IgD-negative memory B cell (primary cell): ENCODE measurements around the gene MRPL41. TPM values are rescaled to one million over a fixed set of nuclear protein-coding genes. Genes with fewer than 3 reads are reported as not detected.
"Not testable (repeated sequence)": the region's sequence is repeated elsewhere in the genome, so short reads cannot be mapped to it uniquely, and the experiment has no call there.

Experiments used
- H3K27ac Mint-ChIP-seq, 3 donors: one replicate each; pipeline ENCODE4 v1.8.0; 2020 to 2022; ENCODE audit warnings: mild to moderate bottlenecking in 3 of 3, mixed read lengths in 3 of 3, moderate library complexity in 1 of 3
- H3K27me3 Mint-ChIP-seq: one replicate; pipeline ENCODE4 v1.8.0; 2021; ENCODE audit warnings: mixed read lengths
- H3K36me3 Mint-ChIP-seq: one replicate; pipeline ENCODE4 v1.8.0; 2020; ENCODE audit warnings: mild to moderate bottlenecking, mixed read lengths
- H3K4me1 Mint-ChIP-seq, 3 donors: one replicate each; pipeline ENCODE4 v1.8.0; 2020 to 2022; ENCODE audit warnings: mixed read lengths in 3 of 3, mild to moderate bottlenecking in 1 of 3
- H3K4me3 Mint-ChIP-seq, 4 donors: one replicate each; pipeline ENCODE4 v1.8.0; 2020 to 2022; ENCODE audit warnings: mild to moderate bottlenecking in 4 of 4, mixed read lengths in 4 of 4, moderate library complexity in 3 of 4
- H3K9me3 Mint-ChIP-seq, 3 donors: one replicate each; pipeline ENCODE4 v1.8.0; 2020 to 2021; ENCODE audit warnings: mixed read lengths in 3 of 3, mild to moderate bottlenecking in 1 of 3
- polyA plus RNA-seq: library from polyadenylated mRNA; unstranded; fragments of 300-500 nt; fragmentation: Illumina TruSeq; gene quantifications from one replicate; pipeline ENCODE4 v1.2.3, GENCODE V29; 2021

Gene MRPL41
- polyA plus RNA-seq, 1 donor from 2014 or later: 44.9 TPM

DNA sequence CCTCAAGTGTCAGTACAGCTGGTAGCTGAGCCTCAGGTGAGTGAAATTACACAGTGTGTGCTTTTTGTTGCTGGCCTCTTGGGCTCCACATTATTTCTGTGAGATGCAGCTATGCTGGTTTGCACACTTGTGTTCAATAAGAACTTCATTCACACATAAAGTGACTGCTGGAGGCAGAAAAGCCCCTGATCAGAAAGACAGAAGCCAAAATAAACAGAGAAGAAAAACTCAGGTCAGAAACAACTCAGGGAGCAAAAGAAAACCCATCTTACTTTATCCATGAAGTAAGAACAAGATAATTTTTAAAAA lies 16.6 kb upstream of the MRPL41 start:
- Mint-ChIP-seq H3K4me1 (peaks cover 18 to 23% (median 18%) of the 10 kb centered on the region in 3 donors), H3K27me3 (no peaks in the 10 kb centered on the region), H3K36me3 (peaks cover 1% of the 10 kb centered on the region), H3K27ac (peak overlapping the region in 1 of 3 donors; percentile 14), H3K4me3 (no peak overlapping the region), H3K9me3 (peaks cover 0 to 5% (median 0%) of the 10 kb centered on the region in 3 donors)

DNA sequence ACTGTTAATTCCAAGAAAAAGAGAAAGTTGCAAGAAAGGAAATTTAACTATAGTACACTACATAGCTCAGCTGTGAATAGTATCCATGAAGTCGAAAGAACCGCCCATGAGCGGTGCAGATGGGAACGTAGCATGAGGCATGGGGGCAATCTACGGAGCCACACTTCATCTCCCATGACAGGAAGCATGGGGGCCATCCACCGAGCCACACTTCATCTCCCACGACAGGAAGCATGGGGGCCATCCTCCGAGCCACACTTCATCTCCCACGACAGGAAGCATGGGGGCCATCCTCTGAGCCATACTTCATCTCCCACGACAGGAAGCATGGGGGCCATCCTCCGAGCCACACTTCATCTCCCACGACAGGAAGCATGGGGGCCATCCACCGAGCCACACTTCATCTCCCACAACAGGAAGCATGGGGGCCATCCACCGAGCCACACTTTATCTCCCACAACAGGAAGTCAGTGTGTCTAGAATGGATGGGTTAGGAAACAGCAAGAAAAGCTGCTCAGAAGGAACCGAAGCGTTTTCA lies 15.0 kb upstream of the MRPL41 start:
- Mint-ChIP-seq H3K4me1 (peaks cover 16 to 23% (median 18%) of the 10 kb centered on the region in 3 donors), H3K4me3 (peak overlapping the region in 1 of 4 donors; percentile 58), H3K27ac (peak overlapping the region in 1 of 3 donors; percentile 34)
- H3K9me3 Mint-ChIP-seq, H3K36me3 Mint-ChIP-seq, H3K27me3 Mint-ChIP-seq: not testable (repeated sequence)

DNA sequence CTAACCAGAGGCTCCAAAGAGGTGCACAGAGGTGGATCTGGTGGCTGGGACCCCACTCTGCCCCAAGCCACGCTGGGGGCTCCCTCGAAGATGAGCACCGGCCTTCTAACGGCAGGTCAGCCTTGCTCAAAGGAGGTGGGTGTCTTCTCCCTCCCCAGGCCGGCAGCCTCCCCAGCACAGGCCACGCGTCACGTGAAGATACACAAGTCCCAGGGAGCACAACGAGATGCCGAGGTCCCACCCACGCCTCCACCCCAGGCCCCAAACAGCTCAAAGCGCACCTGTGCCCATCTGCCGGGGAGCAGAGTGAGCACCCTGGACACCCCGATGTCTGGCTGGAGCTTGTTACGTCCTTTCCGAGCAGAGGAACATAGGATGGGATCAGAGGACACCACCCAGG lies 13.6 kb upstream of the MRPL41 start:
- Mint-ChIP-seq H3K27ac (no peak overlapping the region), H3K27me3 (no peaks in the 10 kb centered on the region), H3K36me3 (peaks cover 1% of the 10 kb centered on the region), H3K9me3 (peaks cover 0 to 5% (median 0%) of the 10 kb centered on the region in 3 donors), H3K4me1 (peaks cover 16 to 18% (median 16%) of the 10 kb centered on the region in 3 donors), H3K4me3 (no peak overlapping the region)

DNA sequence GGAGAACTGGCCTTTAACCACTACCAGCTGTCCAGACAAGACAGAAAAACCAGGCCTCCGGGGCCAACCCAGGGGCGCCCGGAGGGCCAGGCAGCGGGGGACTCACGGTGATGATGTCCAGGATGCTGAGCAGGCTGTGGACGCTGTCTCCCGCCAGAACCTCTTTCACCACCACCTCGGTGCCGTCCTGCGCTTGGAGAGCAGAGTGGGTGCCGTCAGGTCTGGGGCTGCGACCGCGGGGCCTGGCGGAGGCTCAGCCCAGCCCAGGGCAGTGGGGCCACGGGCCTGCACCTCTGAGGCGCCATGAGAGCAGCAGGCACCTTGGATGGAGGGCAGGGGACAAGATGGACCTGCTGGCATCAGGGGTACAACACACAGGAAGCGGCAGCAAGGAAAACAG lies 11.1 kb upstream of the MRPL41 start:
- H3K4me1 Mint-ChIP-seq: peaks cover 8 to 11% (median 10%) of the 10 kb centered on the region in 3 donors
- H3K27ac Mint-ChIP-seq: no peak overlapping the region
- no peak overlapping the region for H3K4me3 Mint-ChIP-seq
- H3K9me3 Mint-ChIP-seq: peaks cover 0 to 5% (median 0%) of the 10 kb centered on the region in 3 donors
- H3K27me3 Mint-ChIP-seq: no peaks in the 10 kb centered on the region
- H3K36me3 Mint-ChIP-seq: no peaks in the 10 kb centered on the region

DNA sequence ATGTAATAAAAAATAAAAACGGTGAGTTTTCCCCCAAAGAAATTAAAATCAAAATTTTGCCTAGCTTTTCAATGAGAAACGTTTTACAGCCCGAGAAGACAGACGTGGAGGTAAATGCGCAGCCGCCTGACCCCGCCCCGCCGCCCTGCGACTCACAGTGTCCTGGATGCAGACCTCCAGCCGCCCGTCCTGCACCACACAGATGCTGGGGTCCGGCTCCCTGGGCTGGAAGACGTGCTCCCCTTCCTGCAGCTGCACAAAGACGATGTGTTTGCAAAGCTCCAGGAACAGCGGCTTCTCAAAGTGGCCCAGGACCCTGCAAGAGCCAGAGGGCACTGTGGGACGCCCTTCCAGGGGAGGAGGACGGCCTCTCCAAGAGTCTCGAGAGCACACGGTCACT lies 9.2 kb upstream of the MRPL41 start:
- peaks cover 2 to 7% (median 3%) of the 10 kb centered on the region in 3 donors for H3K4me1 Mint-ChIP-seq
- no peak overlapping the region for H3K4me3 Mint-ChIP-seq
- no peaks in the 10 kb centered on the region for H3K9me3 Mint-ChIP-seq
- no peak overlapping the region for H3K27ac Mint-ChIP-seq
- H3K27me3 Mint-ChIP-seq: no peaks in the 10 kb centered on the region
- peaks cover 3% of the 10 kb centered on the region for H3K36me3 Mint-ChIP-seq

DNA sequence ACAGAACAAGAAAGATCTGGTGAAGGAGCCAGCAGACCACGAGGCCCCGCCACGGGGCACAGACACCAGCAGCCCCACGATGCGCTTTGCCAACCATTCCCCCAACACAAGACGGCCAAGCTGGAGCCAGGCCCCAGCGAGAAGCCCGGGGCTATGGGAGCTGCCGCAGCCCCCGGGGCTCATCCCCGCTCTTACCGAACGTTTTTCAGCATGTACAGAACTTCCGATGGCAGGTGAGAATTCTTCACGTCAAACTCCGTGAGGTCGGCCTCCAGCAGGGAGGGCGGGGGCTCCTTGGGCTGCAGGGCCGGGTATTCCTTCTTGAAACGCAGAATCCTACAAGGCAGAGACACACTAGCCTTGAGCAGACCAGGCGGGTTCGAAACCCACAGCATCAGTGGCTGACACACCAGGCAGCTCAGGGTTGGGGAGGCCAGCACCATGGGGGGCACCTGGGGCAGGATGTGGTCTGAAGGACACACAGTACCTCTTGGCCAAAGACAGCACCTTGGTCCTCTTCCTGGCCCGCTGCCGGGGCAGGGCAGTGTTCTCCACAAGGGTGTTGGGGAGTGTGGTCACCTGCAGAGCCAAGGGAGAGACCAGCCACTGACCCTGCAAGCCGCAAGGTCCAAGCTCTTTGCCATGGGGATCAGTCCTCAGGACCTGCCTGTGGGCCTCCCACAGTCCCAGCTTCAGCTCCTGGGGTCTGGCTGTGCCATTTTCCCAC lies 8.3 kb upstream of the MRPL41 start:
- Mint-ChIP-seq H3K36me3 (peaks cover 3% of the 10 kb centered on the region), H3K4me3 (no peak overlapping the region), H3K27ac (no peak overlapping the region), H3K9me3 (no peaks in the 10 kb centered on the region), H3K27me3 (no peaks in the 10 kb centered on the region), H3K4me1 (peaks cover 3 to 7% (median 4%) of the 10 kb centered on the region in 3 donors)

DNA sequence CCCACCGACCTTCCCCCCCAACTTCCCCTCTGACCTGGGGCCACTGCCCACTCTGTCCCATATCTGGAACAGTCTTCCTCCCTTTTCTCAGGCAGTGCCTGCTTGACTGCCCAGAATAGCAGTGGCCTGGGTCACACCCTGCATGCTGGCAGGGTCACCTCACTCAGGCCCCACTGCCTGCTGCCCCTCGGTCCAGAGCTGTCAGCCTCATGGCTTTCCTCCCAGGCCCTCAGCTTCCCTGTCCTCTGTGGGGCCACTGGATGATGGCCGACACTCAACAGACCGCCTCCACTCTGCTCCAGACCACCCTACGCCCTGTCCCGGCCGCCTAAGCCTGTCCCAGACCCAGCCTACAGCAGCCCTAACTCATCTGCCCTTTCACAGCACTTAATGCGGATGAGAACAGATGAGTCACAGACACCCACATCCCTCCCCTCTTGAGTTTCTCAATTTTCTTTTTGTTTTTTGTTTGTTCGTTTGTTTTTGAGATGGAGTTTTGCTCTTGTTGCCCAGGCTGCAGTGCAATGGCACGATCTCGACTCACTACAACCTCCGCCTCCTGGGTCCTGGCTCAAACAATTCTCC lies 7.4 kb upstream of the MRPL41 start:
- Mint-ChIP-seq H3K4me1 (peaks cover 3 to 7% (median 7%) of the 10 kb centered on the region in 3 donors), H3K4me3 (no peak overlapping the region), H3K36me3 (peaks cover 3% of the 10 kb centered on the region), H3K27ac (no peak overlapping the region), H3K9me3 (no peaks in the 10 kb centered on the region), H3K27me3 (no peaks in the 10 kb centered on the region)

DNA sequence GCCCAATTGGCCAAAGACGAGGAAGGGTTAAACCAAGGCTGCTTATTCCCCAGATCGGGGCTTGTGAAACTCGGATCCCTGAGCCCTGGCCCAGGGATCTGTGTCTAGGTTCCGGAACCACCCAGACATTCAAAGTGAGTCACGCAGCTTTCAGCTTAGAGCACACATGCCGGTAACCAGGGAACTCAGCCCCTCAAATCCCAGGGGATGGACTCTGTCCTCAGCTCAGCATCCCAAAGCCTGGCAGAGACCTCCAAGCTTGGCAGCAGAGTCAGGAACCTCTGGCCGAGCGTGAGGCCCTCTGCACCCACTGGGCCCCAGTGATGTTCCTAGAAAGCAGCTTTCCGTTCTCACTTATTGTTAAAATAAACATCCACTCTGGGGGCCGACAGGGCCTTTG lies 6.6 kb upstream of the MRPL41 start:
- Mint-ChIP-seq H3K27me3 (no peaks in the 10 kb centered on the region), H3K9me3 (no peaks in the 10 kb centered on the region), H3K4me1 (peaks cover 9 to 14% (median 12%) of the 10 kb centered on the region in 3 donors), H3K4me3 (no peak overlapping the region), H3K27ac (no peak overlapping the region), H3K36me3 (peaks cover 3% of the 10 kb centered on the region)

DNA sequence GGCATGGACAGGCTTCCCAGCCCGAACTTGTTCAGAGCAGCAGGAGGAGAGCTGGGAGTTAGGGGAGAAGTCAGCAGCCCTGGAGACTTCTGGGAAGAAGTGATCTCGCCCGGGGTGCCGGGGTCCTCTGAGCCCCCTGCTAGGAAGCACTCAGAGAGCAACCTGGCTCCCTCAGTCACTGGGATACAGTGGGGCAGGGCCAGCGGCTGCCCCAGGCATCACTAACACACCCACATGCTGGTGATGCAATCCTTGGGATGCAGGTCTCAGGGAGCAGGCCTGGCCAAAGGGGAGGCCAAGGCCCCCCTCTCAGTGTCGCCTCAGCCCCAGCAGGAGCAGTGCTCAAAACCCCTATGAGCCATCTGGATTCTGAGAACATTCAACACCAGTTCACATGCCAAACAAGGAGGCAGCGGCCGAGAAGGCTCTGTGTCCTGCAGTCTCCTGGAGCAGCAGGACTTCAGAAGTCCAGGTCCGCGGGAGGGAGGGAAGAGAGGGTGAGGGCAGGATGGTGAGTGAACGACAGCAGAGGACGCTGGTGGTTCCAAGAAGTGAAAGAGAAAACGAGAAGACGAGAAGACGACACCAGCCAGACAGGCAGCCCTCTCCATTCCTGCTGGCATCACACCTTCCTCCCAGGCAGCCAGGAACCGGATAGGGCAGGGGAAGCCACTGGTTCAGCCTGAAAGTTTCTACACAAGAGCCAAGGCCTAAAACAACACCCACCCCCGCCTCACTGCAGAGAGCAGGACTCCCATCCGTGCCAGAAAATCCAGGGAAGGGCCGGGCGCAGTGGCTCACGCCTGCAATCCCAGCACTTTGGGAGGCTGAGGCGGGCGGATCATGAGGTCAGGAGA lies 3.8 kb upstream of the MRPL41 start:
- no peaks in the 10 kb centered on the region for H3K9me3 Mint-ChIP-seq

DNA sequence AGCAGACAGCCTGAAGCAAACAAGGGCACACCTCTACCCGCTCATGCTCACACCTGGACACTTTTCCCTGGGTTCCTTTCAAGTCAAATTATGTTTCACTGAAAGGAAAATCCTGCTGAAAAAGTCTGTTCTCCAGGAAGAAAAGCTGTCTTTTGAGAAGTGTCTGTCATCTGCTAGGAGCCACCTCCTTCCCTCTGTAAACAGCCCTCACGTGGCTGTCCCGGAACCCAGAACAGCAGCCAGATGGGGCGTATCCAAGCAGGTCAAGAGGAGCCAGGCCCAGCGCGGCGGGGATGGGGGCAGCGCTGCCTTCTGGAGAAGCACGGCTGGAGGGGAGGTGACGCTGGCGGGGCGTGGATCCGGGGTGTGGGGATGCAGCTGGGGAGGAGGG lies 1.5 kb upstream of the MRPL41 start, which contains the start of gene PNPLA7:
Gene PNPLA7 (minus strand): TSS at position 172 of the 391 bp plus-strand sequence. CDS start 205 bp downstream, outside the sequence.
- peaks cover 16 to 19% (median 17%) of the 10 kb centered on the region in 3 donors for H3K4me1 Mint-ChIP-seq
- H3K27ac Mint-ChIP-seq: peak within 1 kb of the TSS; percentile 60 to 94 (median 85)
- no peaks in the 10 kb centered on the region for H3K27me3 Mint-ChIP-seq
- H3K9me3 Mint-ChIP-seq: no peaks in the 10 kb centered on the region
- peaks cover 3% of the 10 kb centered on the region for H3K36me3 Mint-ChIP-seq
- peak within 1 kb of the TSS; percentile 89 to 96 (median 94) for H3K4me3 Mint-ChIP-seq

More for the DNA sequence above, 3.8 kb upstream of the MRPL41 start:
- peaks cover 16 to 19% (median 17%) of the 10 kb centered on the region in 3 donors for H3K4me1 Mint-ChIP-seq
- H3K36me3 Mint-ChIP-seq: peaks cover 3% of the 10 kb centered on the region
- no peaks in the 10 kb centered on the region for H3K27me3 Mint-ChIP-seq
- peak overlapping the region in 1 of 3 donors; percentile 62 for H3K27ac Mint-ChIP-seq
- peak overlapping the region in 3 of 4 donors; percentile 74 to 81 (median 77) for H3K4me3 Mint-ChIP-seq

DNA sequence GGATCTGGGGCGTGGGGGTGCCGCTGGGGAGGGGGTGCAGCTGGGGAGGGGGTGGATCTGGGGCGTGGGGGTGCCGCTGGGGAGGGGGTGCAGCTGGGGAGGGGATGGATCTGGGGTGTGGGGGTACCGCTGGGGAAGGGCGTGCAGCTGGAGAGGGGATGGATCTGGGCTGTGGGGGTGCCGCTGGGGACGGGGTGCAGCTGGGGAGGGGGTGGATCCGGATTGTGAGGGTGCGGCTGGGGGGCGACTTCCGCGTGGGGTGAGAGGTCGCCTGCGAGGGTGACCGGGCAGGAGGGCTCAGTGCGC lies 768 bp upstream of the MRPL41 start:
- H3K27me3 Mint-ChIP-seq, H3K36me3 Mint-ChIP-seq, H3K9me3 Mint-ChIP-seq, H3K27ac Mint-ChIP-seq: not testable (repeated sequence)
- H3K4me3 Mint-ChIP-seq: peak overlapping the region; percentile 22 to 87 (median 74)
- H3K4me1 Mint-ChIP-seq: peaks cover 13 to 18% (median 16%) of the 10 kb centered on the region in 3 donors

DNA sequence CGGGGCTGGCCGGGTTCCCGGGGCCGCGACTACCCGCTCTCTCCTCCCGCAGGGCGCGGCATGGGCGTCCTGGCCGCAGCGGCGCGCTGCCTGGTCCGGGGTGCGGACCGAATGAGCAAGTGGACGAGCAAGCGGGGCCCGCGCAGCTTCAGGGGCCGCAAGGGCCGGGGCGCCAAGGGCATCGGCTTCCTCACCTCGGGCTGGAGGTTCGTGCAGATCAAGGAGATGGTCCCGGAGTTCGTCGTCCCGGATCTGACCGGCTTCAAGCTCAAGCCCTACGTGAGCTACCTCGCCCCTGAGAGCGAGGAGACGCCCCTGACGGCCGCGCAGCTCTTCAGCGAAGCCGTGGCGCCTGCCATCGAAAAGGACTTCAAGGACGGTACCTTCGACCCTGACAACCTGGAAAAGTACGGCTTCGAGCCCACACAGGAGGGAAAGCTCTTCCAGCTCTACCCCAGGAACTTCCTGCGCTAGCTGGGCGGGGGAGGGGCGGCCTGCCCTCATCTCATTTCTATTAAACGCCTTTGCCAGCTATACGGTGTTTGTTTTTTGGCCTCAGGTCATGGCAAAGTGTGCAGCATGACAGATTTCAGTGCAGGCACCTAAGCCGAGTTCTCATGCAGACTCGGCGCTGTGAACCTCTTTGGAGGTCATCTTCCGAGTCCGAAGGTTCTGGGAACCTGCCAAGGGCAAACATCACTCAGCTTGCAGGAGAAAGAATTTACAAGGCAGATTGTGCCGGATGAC lies 516 bp downstream of the MRPL41 start:
- peaks cover 12 to 16% (median 15%) of the 10 kb centered on the region in 3 donors for H3K4me1 Mint-ChIP-seq
- no peaks in the 10 kb centered on the region for H3K27me3 Mint-ChIP-seq
- H3K9me3 Mint-ChIP-seq: no peaks in the 10 kb centered on the region
- peak overlapping the region; percentile 67 to 89 (median 81) for H3K27ac Mint-ChIP-seq
- no peaks in the 10 kb centered on the region for H3K36me3 Mint-ChIP-seq
- peak overlapping the region; percentile 78 to 93 (median 88) for H3K4me3 Mint-ChIP-seq

DNA sequence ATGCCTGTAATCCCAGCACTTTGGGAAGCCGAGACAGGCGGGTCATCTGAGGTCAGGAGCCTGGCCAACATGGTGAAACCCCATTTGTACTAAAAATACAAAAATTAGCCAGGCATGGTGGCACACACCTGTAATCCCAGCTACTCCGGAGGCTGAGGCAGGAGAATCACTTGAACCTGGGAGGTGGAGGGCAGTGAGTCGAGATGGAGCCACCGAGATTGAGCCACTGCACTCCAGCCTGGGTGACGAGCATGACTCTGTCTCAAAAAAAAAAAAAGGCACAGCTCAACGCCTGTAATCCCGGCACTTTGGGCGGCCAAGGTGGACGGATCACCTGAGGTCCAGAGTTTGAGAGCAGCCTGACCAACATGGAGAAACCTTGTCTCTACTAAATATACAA lies 2.0 kb downstream of the MRPL41 start:
- peak overlapping the region in 2 of 4 donors; percentile 24 to 87 for H3K4me3 Mint-ChIP-seq
- not testable (repeated sequence) for H3K36me3 Mint-ChIP-seq, H3K9me3 Mint-ChIP-seq, H3K27me3 Mint-ChIP-seq
- H3K27ac Mint-ChIP-seq: peak overlapping the region in 1 of 3 donors; percentile 56
- peaks cover 9 to 16% (median 13%) of the 10 kb centered on the region in 3 donors for H3K4me1 Mint-ChIP-seq

DNA sequence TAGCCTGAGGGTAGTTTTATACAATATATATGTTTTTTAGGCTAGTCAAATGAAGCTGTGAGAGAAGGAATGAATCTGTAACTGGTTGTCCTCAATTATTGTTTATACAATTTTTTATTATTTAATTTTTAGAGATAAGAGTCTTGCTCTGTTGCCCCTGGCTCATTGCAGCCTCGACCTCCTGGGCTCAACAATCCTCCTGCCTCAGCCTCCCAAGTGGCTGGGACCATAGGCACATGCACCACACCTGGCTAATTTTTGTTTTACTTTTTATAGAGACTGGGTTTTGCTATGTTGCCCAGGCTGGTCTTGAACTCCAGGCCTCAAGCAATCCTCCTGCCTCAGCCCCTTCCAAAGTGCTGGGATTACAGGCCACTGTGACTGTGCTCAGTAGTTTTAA lies 2.7 kb downstream of the MRPL41 start:
- Mint-ChIP-seq H3K4me3 (peak overlapping the region in 1 of 4 donors; percentile 68), H3K4me1 (peaks cover 9 to 16% (median 11%) of the 10 kb centered on the region in 3 donors), H3K36me3 (peaks cover 2% of the 10 kb centered on the region), H3K27me3 (no peaks in the 10 kb centered on the region), H3K27ac (peak overlapping the region in 1 of 3 donors; percentile 56), H3K9me3 (no peaks in the 10 kb centered on the region)
